B cell (primary cell): ENCODE data around the gene TBKBP1. TPM values are rescaled to one million over a fixed set of nuclear protein-coding genes. Genes with fewer than 3 reads are reported as not detected.
"Not testable (repeated sequence)": the region's sequence is repeated elsewhere in the genome, so short reads cannot be mapped to it uniquely, and the experiment has no call there.

Experiments
- ATAC-seq: fragments of 200-7000 bp; cut with Tn5 transposase; one replicate; pipeline ENCODE4 v1.10.0; 2021; ENCODE audit warnings: low read depth, mild to moderate bottlenecking, moderate number of reproducible peaks, moderate library complexity
- CTCF ChIA-PET: fragments of 350-600 bp; sonication (Branson Sonifier 250); formaldehyde crosslinking; loops from one replicate; lab custom pipeline; 2021; ENCODE audit warnings: antibody characterized with exemption, inconsistent platforms; lab: Charles Lee
- POLR2A ChIA-PET: fragments of 350-600 bp; sonication (Branson Sonifier 250); formaldehyde crosslinking; loops from one replicate; lab custom pipeline; 2021; ENCODE audit warnings: antibody characterized with exemption; lab: Charles Lee
- DNase-seq: peaks from one replicate; pipeline ENCODE4 v3.0.0; 2013
- H2AFZ ChIP-seq: 2 replicates; pipeline ENCODE4 v1.6.1; 2012; ENCODE audit warnings: mild to moderate bottlenecking, low read depth, low read length; ENCODE audit not compliant: insufficient read depth, poor library complexity, severe bottlenecking
- H3K27ac ChIP-seq, 2 donors: 1 replicate in 1 of 2; 2 replicates in 1 of 2; pipeline ENCODE4 v1.5.1; 2012 to 2013; ENCODE audit warnings: low read length in 2 of 2, mild to moderate bottlenecking in 2 of 2, moderate library complexity in 1 of 2
- H3K27me3 ChIP-seq, 4 experiments: fragments of 200-600 bp in 1 of 4; sonication (generic) in 1 of 4; replicated peaks in 1 of 4; 1 replicate in 2 of 4; 2 replicates in 2 of 4; pipeline versions ENCODE4 v1.6.1 to v1.7.0; 2013 to 2016; ENCODE audit warnings: low read length in 3 of 4, mild to moderate bottlenecking in 2 of 4, mixed read lengths in 1 of 4, moderate library complexity in 1 of 4; ENCODE audit not compliant: insufficient read depth in 4 of 4, control insufficient read depth in 3 of 4; ENCODE audit errors: control extremely low read depth in 1 of 4
- H3K36me3 ChIP-seq, 2 experiments: replicated peaks in 1 of 2; 1 replicate in 1 of 2; 2 replicates in 1 of 2; pipeline versions ENCODE4 v1.6.1 to v1.7.1; 2013; ENCODE audit warnings: low read length in 1 of 2; ENCODE audit not compliant: insufficient read depth in 2 of 2, control insufficient read depth in 1 of 2; ENCODE audit errors: control extremely low read depth in 1 of 2, extremely low read depth in 1 of 2
- H3K4me1 ChIP-seq, 2 donors: fragments of 200-600 bp in 1 of 2; sonication (generic) in 1 of 2; 1 replicate in 1 of 2; 2 replicates in 1 of 2; pipeline versions ENCODE4 v1.5.1 to v1.6.1; 2013 to 2017; ENCODE audit warnings: low read length in 2 of 2; ENCODE audit not compliant: control insufficient read depth in 2 of 2, insufficient read depth in 2 of 2
- H3K4me2 ChIP-seq: replicated peaks from 2 replicates; pipeline ENCODE3; 2012; ENCODE audit warnings: mild to moderate bottlenecking, low read depth, low read length; ENCODE audit not compliant: poor library complexity, severe bottlenecking
- H3K4me3 ChIP-seq, 5 experiments: fragments of 200-600 bp in 1 of 5; sonication (generic) in 1 of 5; 1 replicate in 3 of 5; 2 replicates in 2 of 5; pipeline versions ENCODE4 v1.5.1 to v1.7.0; 2011 to 2016; ENCODE audit warnings: low read length in 4 of 5, mild to moderate bottlenecking in 4 of 5, low read depth in 2 of 5, control low read depth in 1 of 5, moderate library complexity in 1 of 5; ENCODE audit not compliant: insufficient read depth in 1 of 5; ENCODE audit errors: control extremely low read depth in 1 of 5, extremely low read depth in 1 of 5
- H3K79me2 ChIP-seq: fragments of 200-600 bp; sonication (generic); one replicate; pipeline ENCODE4 v1.6.0; 2016; ENCODE audit warnings: low read length; ENCODE audit not compliant: control insufficient read depth, insufficient read depth
- H3K9ac ChIP-seq: fragments of 200-600 bp; sonication (generic); 2 replicates; pipeline ENCODE4 v1.6.1; 2017; ENCODE audit warnings: mild to moderate bottlenecking, low read length, moderate library complexity
- H3K9me3 ChIP-seq, 3 donors: one replicate each; pipeline versions ENCODE4 v1.6.1 to v1.7.1; 2013; ENCODE audit warnings: low read length in 2 of 3; ENCODE audit not compliant: control insufficient read depth in 2 of 3, insufficient read depth in 1 of 3; ENCODE audit errors: control extremely low read depth in 1 of 3
- H4K20me1 ChIP-seq: 2 replicates; pipeline ENCODE4 v1.6.0; 2012; ENCODE audit warnings: mild to moderate bottlenecking, low read length; ENCODE audit not compliant: insufficient read depth, control insufficient read depth, poor library complexity, severe bottlenecking
- H3K27ac Mint-ChIP-seq: one replicate; pipeline ENCODE4 v1.8.0; 2021; ENCODE audit warnings: mixed read lengths
- H3K27me3 Mint-ChIP-seq: one replicate; pipeline ENCODE4 v1.8.0; 2021; ENCODE audit warnings: mixed read lengths
- H3K4me1 Mint-ChIP-seq: one replicate; pipeline ENCODE4 v1.8.0; 2021; ENCODE audit warnings: mixed read lengths
- H3K4me3 Mint-ChIP-seq: one replicate; pipeline ENCODE4 v1.8.0; 2021; ENCODE audit warnings: mixed read lengths
- H3K9me3 Mint-ChIP-seq: one replicate; pipeline ENCODE4 v1.8.0; 2022; ENCODE audit warnings: mixed read lengths; ENCODE audit not compliant: insufficient read depth
- CTCF ChIP-seq: fragments of 200-600 bp; IDR thresholded peaks from one replicate; pipeline ENCODE4 v1.8.0; 2022; ENCODE audit warnings: antibody characterized with exemption, mild to moderate bottlenecking
- EZH2 ChIP-seq: IDR thresholded peaks from 2 replicates; pipeline ENCODE4 v1.6.1; 2012; ENCODE audit warnings: borderline replicate concordance, low read depth, mild to moderate bottlenecking, moderate library complexity, low read length; ENCODE audit not compliant: insufficient read depth, poor library complexity, severe bottlenecking
- WGBS: methylation state at CpG from one replicate; pipeline ENCODE4 v1.1.5; 2013; ENCODE audit warnings: missing lambda C conversion rate; ENCODE audit not compliant: insufficient coverage; 5-methylcytosine and 5-hydroxymethylcytosine counted together
- intact Hi-C: fragments of 100-400 bp; cut with micrococcal nuclease; formaldehyde crosslinking; loops from one replicate; pipeline ENCODE4 v1.10.0; 2022
- polyA plus RNA-seq: library from polyadenylated mRNA; depleted of rRNA; stranded (reverse); fragments of >200 nt; gene quantifications from 2 replicates; pipeline ENCODE4 v1.2.3, GENCODE V29; 2012
- total RNA-seq, 2 donors: library from RNA; stranded (reverse); fragments of 120-200 nt in 1 of 2; gene quantifications; 1 replicate in 1 of 2; 2 replicates in 1 of 2; pipeline versions ENCODE4 v1.2.3 to v1.2.4, GENCODE V29; 2013 to 2022

Gene TBKBP1
- total and polyA plus RNA-seq, 2 donors (not counting 1 experiment from before 2014, with no cell fraction given), result 6.6 to 8.4 TPM

- Mint-ChIP-seq H3K27me3 (peaks cover 3% of the 10 kb centered on the region), H3K4me3 (no peak overlapping the region), H3K4me1 (peaks cover 53% of the 10 kb centered on the region), H3K27ac (no peak overlapping the region), H3K9me3 (no peaks in the 10 kb centered on the region)
- Histone ChIP-seq H3K79me2 (peaks cover 24% of the 10 kb centered on the region), H3K4me2 (no peak overlapping the region), H3K36me3 (no peaks in the 10 kb centered on the region), H3K27me3 (no peaks in the 10 kb centered on the region), H2AFZ (no peak overlapping the region), H3K9me3 (no peaks in the 10 kb centered on the region), H3K27ac (no peak overlapping the region), H3K4me1 (peaks cover 25 to 44% of the 10 kb centered on the region in 2 donors), H4K20me1 (no peaks in the 10 kb centered on the region), H3K9ac (no peak overlapping the region), H3K4me3 (no peak overlapping the region)
- WGBS, result 93% methylated on average over 6 of the region's 8 CpGs
- CTCF ChIA-PET, result interaction anchor here (1.1 to 8.6 kb wide), 3 partner anchors 11 to 75 kb away, joined by 5 to 108 read pairs (median 12); no protein-coding TSS in a partner anchor
- ATAC-seq (no peak), DNase-seq (no peak)
- no peak for TF ChIP-seq CTCF
- no peak for TF ChIP-seq EZH2
- POLR2A ChIA-PET, result no interaction called here
- intact Hi-C loops, result no loop called here
These were observed 45.2 kb downstream of the TBKBP1 start for GRCh38 chr17:47739150-47739549.

- ATAC-seq, result not testable (repeated sequence)
These were observed 46.0 kb downstream of the TBKBP1 start for GRCh38 chr17:47739945-47740344.

More at GRCh38 chr17:47739945-47740344, 46.0 kb downstream of the TBKBP1 start:
- H2AFZ ChIP-seq, H3K9me3 Mint-ChIP-seq, H3K4me3 Mint-ChIP-seq, H3K27me3 Mint-ChIP-seq, H3K27me3 ChIP-seq, H3K27ac Mint-ChIP-seq, H3K36me3 ChIP-seq, H3K27ac ChIP-seq, DNase-seq, POLR2A ChIA-PET, H3K4me2 ChIP-seq, H3K9me3 ChIP-seq, intact Hi-C loops, H3K4me3 ChIP-seq, H4K20me1 ChIP-seq, H3K9ac ChIP-seq: not testable (repeated sequence)
- CTCF ChIA-PET, result interaction anchor here (1.8 to 8.6 kb wide), 3 partner anchors 10 to 76 kb away, joined by 4 to 108 read pairs (median 12); no protein-coding TSS in a partner anchor
- peaks cover 17 to 36% of the 10 kb centered on the region in 2 donors for H3K4me1 ChIP-seq
- 98% methylated on average over 8 of the region's 12 CpGs for WGBS
- H3K4me1 Mint-ChIP-seq, result peaks cover 45% of the 10 kb centered on the region
- peaks cover 24% of the 10 kb centered on the region for H3K79me2 ChIP-seq
